Neural cell (in vitro differentiated cells): ENCODE data around the gene IFNK. TPM values are rescaled to one million over a fixed set of nuclear protein-coding genes. Genes with fewer than 3 reads are reported as not detected.

Experiments used
- H2AFZ ChIP-seq: fragments of 200-600, 300-800 bp; sonication (generic), shearing (Covaris generic); 2 replicates; pipeline ENCODE4 v1.6.0; 2014; ENCODE audit warnings: low read depth, mild to moderate bottlenecking, antibody characterized with exemption, low read length, moderate library complexity
- H3F3A ChIP-seq: fragments of 200-600 bp; shearing (Covaris generic); 2 replicates; pipeline ENCODE4 v1.6.1; 2016; ENCODE audit warnings: mild to moderate bottlenecking, moderate library complexity, mixed read lengths, antibody characterized with exemption, low read length; ENCODE audit not compliant: insufficient read depth, poor library complexity, severe bottlenecking
- H3K27ac ChIP-seq: fragments of 200-600, 300-800 bp; sonication (generic), shearing (Covaris generic); 2 replicates; pipeline ENCODE4 v1.5.1; 2014; ENCODE audit warnings: mild to moderate bottlenecking, low read length, moderate library complexity
- H3K27me3 ChIP-seq: fragments of 300-800, 200-600 bp; sonication (generic), shearing (Covaris generic); 2 replicates; pipeline ENCODE4 v1.6.0; 2014; ENCODE audit warnings: mild to moderate bottlenecking, low read depth, low read length, moderate library complexity; ENCODE audit not compliant: insufficient read depth
- H3K36me3 ChIP-seq: fragments of 300-800, 200-600 bp; sonication (generic), shearing (Covaris generic); 2 replicates; pipeline ENCODE4 v1.5.1; 2014; ENCODE audit warnings: mild to moderate bottlenecking, antibody characterized with exemption, low read length, moderate library complexity; ENCODE audit not compliant: insufficient read depth
- H3K4me2 ChIP-seq: fragments of 300-800, 200-600 bp; sonication (generic), shearing (Covaris generic); 2 replicates; pipeline ENCODE4 v1.6.0; 2014; ENCODE audit warnings: mild to moderate bottlenecking, low read length
- H3K4me3 ChIP-seq: fragments of 300-800, 200-600 bp; sonication (generic), shearing (Covaris generic); 2 replicates; pipeline ENCODE4 v1.5.1; 2014; ENCODE audit warnings: mild to moderate bottlenecking, low read length, moderate library complexity
- H3K79me2 ChIP-seq: fragments of 200-600 bp; shearing (Covaris generic); replicated peaks from 2 replicates; pipeline ENCODE4 v1.6.0; 2014; ENCODE audit warnings: mild to moderate bottlenecking, low read length, moderate library complexity; ENCODE audit not compliant: insufficient read depth
- H3K9ac ChIP-seq: fragments of 300-800, 200-600 bp; sonication (generic), shearing (Covaris generic); 2 replicates; pipeline ENCODE4 v1.6.1; 2016; ENCODE audit warnings: mild to moderate bottlenecking, low read length, mixed read lengths
- H3K9me2 ChIP-seq: fragments of 200-600 bp; shearing (Covaris generic); 2 replicates; pipeline ENCODE4 v1.6.1; 2016; ENCODE audit warnings: mild to moderate bottlenecking, low read length, mixed read lengths; ENCODE audit not compliant: insufficient read depth
- H3K9me3 ChIP-seq: fragments of 200-600, 300-800 bp; sonication (generic), shearing (Covaris generic); 2 replicates; pipeline ENCODE4 v1.6.1; 2016; ENCODE audit warnings: mild to moderate bottlenecking, mixed run types, low read length, moderate library complexity, mixed read lengths
- H4K20me1 ChIP-seq: fragments of 200-600 bp; shearing (Covaris generic); 2 replicates; pipeline ENCODE4 v1.6.1; 2016; ENCODE audit warnings: mild to moderate bottlenecking, mixed run types; ENCODE audit not compliant: insufficient read depth
- CTCF ChIP-seq: fragments of 450-650 bp; IDR thresholded peaks from 2 replicates; pipeline ENCODE4 v1.5.1; 2014; ENCODE audit warnings: antibody characterized with exemption, mild to moderate bottlenecking, moderate library complexity; ENCODE audit not compliant: poor library complexity, severe bottlenecking
- EP300 ChIP-seq: fragments of 450-650 bp; conservative IDR thresholded peaks from 2 replicates; pipeline ENCODE4 v1.6.1; 2014; ENCODE audit warnings: antibody characterized with exemption, mild to moderate bottlenecking, moderate library complexity; ENCODE audit not compliant: poor library complexity, severe bottlenecking
- EZH2 ChIP-seq: fragments of 200-600, 300-800 bp; shearing (Covaris generic), sonication (generic); IDR thresholded peaks from 2 replicates; pipeline ENCODE4 v1.6.1; 2014; ENCODE audit warnings: antibody characterized with exemption, low read length, borderline replicate concordance, mild to moderate bottlenecking; ENCODE audit not compliant: insufficient read depth, poor library complexity, severe bottlenecking
- MXI1 ChIP-seq: fragments of 450-650 bp; conservative IDR thresholded peaks from 2 replicates; pipeline ENCODE4 v1.6.1; 2014; ENCODE audit warnings: antibody characterized with exemption, mild to moderate bottlenecking; ENCODE audit not compliant: poor library complexity, severe bottlenecking
- POLR2AphosphoS5 ChIP-seq: IDR thresholded peaks from 2 replicates; pipeline ENCODE4 v1.6.1; 2012
- RAD21 ChIP-seq: fragments of 450-650 bp; conservative IDR thresholded peaks from 2 replicates; pipeline ENCODE4 v1.6.1; 2014; ENCODE audit warnings: antibody characterized with exemption, mild to moderate bottlenecking, moderate library complexity
- REST ChIP-seq: IDR thresholded peaks from 2 replicates; pipeline ENCODE4 v1.6.1; 2012; ENCODE audit warnings: borderline replicate concordance
- SMC3 ChIP-seq: fragments of 450-650 bp; conservative IDR thresholded peaks from 2 replicates; pipeline ENCODE4 v1.6.1; 2014; ENCODE audit warnings: antibody characterized with exemption, mild to moderate bottlenecking, moderate library complexity; ENCODE audit not compliant: poor library complexity
- TAF1 ChIP-seq: IDR thresholded peaks from 2 replicates; pipeline ENCODE4 v1.6.1; 2012; ENCODE audit warnings: low read depth
- polyA plus RNA-seq: library from polyadenylated mRNA; depleted of rRNA; stranded (reverse); fragments of >200 nt; gene quantifications from 2 replicates; pipeline ENCODE4 v1.2.3, GENCODE V29; 2014

Gene IFNK
- polyA plus RNA-seq, 1 donor from 2014 or later, result not detected

- TF ChIP-seq EP300 (no peak), CTCF (no peak), SMC3 (no peak), REST (no peak), EZH2 (no peak), MXI1 (no peak), TAF1 (no peak), POLR2AphosphoS5 (no peak), RAD21 (no peak)
- no peaks in the 10 kb centered on the region for H3K9me2 ChIP-seq
- H3K9me3 ChIP-seq, result no peaks in the 10 kb centered on the region
- H3K9ac ChIP-seq, result no peak overlapping the region
- no peak overlapping the region for H2AFZ ChIP-seq
- no peaks in the 10 kb centered on the region for H3K27me3 ChIP-seq
- no peak overlapping the region for H3K4me2 ChIP-seq
- no peaks in the 10 kb centered on the region for H3K79me2 ChIP-seq
- no peak overlapping the region for H3K27ac ChIP-seq
- H3K36me3 ChIP-seq, result peaks cover 10% of the 10 kb centered on the region
- no peaks in the 10 kb centered on the region for H4K20me1 ChIP-seq
- H3F3A ChIP-seq, result peaks cover 3% of the 10 kb centered on the region
- no peak overlapping the region for H3K4me3 ChIP-seq
Observed at GRCh38 chr9:27534658-27535209, 10.6 kb downstream of the IFNK start.

GRCh38 chr9:27535701-27536118 lies 11.6 kb downstream of the IFNK start:
- Histone ChIP-seq H3K4me3 (no peak overlapping the region), H3K27ac (no peak overlapping the region)

More at GRCh38 chr9:27535701-27536118, 11.6 kb downstream of the IFNK start:
- no peak overlapping the region for H3K9ac ChIP-seq
- H3K79me2 ChIP-seq, result no peaks in the 10 kb centered on the region
- no peaks in the 10 kb centered on the region for H3K9me2 ChIP-seq
- no peaks in the 10 kb centered on the region for H3K27me3 ChIP-seq
- H3F3A ChIP-seq, result no peaks in the 10 kb centered on the region
- no peaks in the 10 kb centered on the region for H4K20me1 ChIP-seq
- H3K9me3 ChIP-seq, result no peaks in the 10 kb centered on the region
- H3K36me3 ChIP-seq, result peaks cover 10% of the 10 kb centered on the region
- TF ChIP-seq EP300 (no peak), REST (no peak), MXI1 (no peak), EZH2 (no peak), SMC3 (no peak), CTCF (no peak), RAD21 (no peak), TAF1 (no peak), POLR2AphosphoS5 (no peak)
- H2AFZ ChIP-seq, result no peak overlapping the region
- H3K4me2 ChIP-seq, result no peak overlapping the region
